ENCODE measurements around the gene ADAMTSL1. TPM values are rescaled to one million over a fixed set of nuclear protein-coding genes. Genes with fewer than 3 reads are reported as not detected.

ADAMTSL1 gene
- total and polyA plus RNA-seq, 2 of the 13 experiments (the other 11 are each of a cell fraction or from before 2014, with no cell fraction given): not detected

DNA sequence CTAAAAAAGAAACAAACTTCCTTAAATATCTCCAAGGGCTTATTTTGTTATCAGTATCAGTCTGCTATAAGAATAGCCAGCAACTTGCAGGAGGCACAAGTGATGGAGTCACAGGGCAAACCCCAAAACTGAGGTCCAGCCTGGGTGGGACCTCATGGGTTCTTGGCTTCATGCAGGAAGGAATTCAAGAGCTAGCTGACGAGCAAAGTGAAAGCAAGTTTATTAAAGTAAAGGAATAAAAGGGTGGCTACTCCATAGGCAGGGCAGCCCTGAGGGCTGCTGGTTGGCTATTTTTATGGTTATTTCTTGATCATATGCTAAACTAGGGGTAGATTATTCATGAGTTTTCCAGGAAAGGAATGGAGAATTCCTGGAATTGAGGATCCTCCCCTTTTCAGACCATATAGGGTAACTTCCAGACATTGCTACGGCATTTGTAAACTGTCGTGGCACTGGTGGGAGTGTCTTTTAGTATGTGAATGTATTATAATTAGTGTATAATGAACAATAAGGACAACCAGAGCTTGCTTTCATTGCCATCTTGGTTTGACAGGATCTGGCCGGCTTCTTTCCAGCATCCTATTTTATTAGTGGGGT, 231.9 kb downstream of the ADAMTSL1 start:
- CTCF ChIA-PET (ENCODE audit: low intra/inter-chr PET ratio, low total read pairs): no interaction called here
- no peak for FAIRE-seq
- TF ChIP-seq ZNF780A (CRISPR knock-in tag; IDR thresholded peaks at IDR 0.05) (no peak), ZNF138 (CRISPR knock-in tag; IDR thresholded peaks at IDR 0.05; ENCODE audit: low read depth) (no peak), ZNF260 (CRISPR knock-in tag; IDR thresholded peaks at IDR 0.05; ENCODE audit: borderline replicate concordance, low read depth) (no peak), NAIF1 (CRISPR knock-in tag; IDR thresholded peaks at IDR 0.05; ENCODE audit: borderline replicate concordance) (no peak), HOXA5 (CRISPR knock-in tag; IDR thresholded peaks at IDR 0.05) (no peak), BRF2 (CRISPR knock-in tag; IDR thresholded peaks at IDR 0.05) (no peak), ARID3A (IDR thresholded peaks at IDR 0.05; ENCODE audit: low read depth, low read length) (no peak), ZNF180 (CRISPR knock-in tag; IDR thresholded peaks at IDR 0.05; ENCODE audit: borderline replicate concordance, low read depth) (no peak), CEBPZ (IDR thresholded peaks at IDR 0.05; ENCODE audit: low read length) (no peak), MTA3 (CRISPR knock-in tag; IDR thresholded peaks at IDR 0.05) (no peak), FOXA1 (IDR thresholded peaks at IDR 0.05) (no peak), FOXA1 (CRISPR knock-in tag; IDR thresholded peaks at IDR 0.05) (no peak)
- TF ChIP-seq, protein P1, sequence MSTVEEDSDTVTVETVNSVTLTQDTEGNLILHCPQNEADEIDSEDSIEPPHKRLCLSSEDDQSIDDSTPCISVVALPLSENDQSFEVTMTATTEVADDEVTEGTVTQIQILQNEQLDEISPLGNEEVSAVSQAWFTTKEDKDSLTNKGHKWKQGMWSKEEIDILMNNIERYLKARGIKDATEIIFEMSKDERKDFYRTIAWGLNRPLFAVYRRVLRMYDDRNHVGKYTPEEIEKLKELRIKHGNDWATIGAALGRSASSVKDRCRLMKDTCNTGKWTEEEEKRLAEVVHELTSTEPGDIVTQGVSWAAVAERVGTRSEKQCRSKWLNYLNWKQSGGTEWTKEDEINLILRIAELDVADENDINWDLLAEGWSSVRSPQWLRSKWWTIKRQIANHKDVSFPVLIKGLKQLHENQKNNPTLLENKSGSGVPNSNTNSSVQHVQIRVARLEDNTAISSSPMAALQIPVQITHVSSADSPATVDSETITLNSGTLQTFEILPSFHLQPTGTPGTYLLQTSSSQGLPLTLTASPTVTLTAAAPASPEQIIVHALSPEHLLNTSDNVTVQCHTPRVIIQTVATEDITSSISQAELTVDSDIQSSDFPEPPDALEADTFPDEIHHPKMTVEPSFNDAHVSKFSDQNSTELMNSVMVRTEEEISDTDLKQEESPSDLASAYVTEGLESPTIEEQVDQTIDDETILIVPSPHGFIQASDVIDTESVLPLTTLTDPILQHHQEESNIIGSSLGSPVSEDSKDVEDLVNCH (CRISPR knock-in tag; IDR thresholded peaks at IDR 0.05): no peak
- TF ChIP-seq, protein P2, sequence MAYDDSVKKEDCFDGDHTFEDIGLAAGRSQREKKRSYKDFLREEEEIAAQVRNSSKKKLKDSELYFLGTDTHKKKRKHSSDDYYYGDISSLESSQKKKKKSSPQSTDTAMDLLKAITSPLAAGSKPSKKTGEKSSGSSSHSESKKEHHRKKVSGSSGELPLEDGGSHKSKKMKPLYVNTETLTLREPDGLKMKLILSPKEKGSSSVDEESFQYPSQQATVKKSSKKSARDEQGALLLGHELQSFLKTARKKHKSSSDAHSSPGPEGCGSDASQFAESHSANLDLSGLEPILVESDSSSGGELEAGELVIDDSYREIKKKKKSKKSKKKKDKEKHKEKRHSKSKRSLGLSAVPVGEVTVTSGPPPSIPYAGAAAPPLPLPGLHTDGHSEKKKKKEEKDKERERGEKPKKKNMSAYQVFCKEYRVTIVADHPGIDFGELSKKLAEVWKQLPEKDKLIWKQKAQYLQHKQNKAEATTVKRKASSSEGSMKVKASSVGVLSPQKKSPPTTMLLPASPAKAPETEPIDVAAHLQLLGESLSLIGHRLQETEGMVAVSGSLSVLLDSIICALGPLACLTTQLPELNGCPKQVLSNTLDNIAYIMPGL (CRISPR knock-in tag; IDR thresholded peaks at IDR 0.05; ENCODE audit: borderline replicate concordance in 1 of 2, low read depth in 1 of 2): no peak

More for the DNA sequence above, 231.9 kb downstream of the ADAMTSL1 start:
- H3K27me3 ChIP-seq (ENCODE audit: control insufficient read depth in 1 of 2, insufficient read depth in 2 of 2, low read length in 2 of 2): no peaks in the 10 kb centered on the region
- H3K79me2 ChIP-seq (ENCODE audit: insufficient read depth, low read length): no peaks in the 10 kb centered on the region
- DNase-seq (ENCODE audit: low spot score): no peak
- in situ Hi-C loops (cut with HindIII; ENCODE audit: extremely low pct_ligation_motif_present, low pct_unique_long_range_greater_than_20kb) (no loop called here), intact Hi-C loops (cut with micrococcal nuclease; ENCODE audit: unreplicated experiment) (no loop called here)
- no peak overlapping the region for H3K4me3 ChIP-seq (replicated peaks in 1 of 3; ENCODE audit: insufficient read depth in 1 of 3, low read depth in 2 of 3, low read length in 3 of 3)
- ATAC-seq: no peak
- BruUV-seq (replicated peaks): no TSS peak
- no peaks in the 10 kb centered on the region for H3K4me1 ChIP-seq (ENCODE audit: insufficient read depth, low read length)
- no peak overlapping the region for H3K4me2 ChIP-seq (ENCODE audit: low read depth, low read length)
- no peaks in the 10 kb centered on the region for H4K20me1 ChIP-seq (ENCODE audit: insufficient read depth, low read length)
- H3K36me3 ChIP-seq (replicated peaks in 1 of 2; ENCODE audit: control insufficient read depth in 1 of 2, insufficient read depth in 2 of 2, low read length in 2 of 2): no peaks in the 10 kb centered on the region
- H3K9ac ChIP-seq (ENCODE audit: insufficient read depth, low read depth, low read length): no peak overlapping the region
- H2AFZ ChIP-seq (ENCODE audit: low read length): no peak overlapping the region
- POLR2A ChIA-PET: no interaction called here
- 1% methylated on average over 4 of the region's 4 CpGs for WGBS (ENCODE audit: low lambda C conversion rate)
- no peaks in the 10 kb centered on the region for H3K9me3 ChIP-seq (ENCODE audit: low read length)
- no peak overlapping the region for H3K27ac ChIP-seq (ENCODE audit: extremely low read length, insufficient read depth, low read length)

Data from HepG2 (cell line).